Epithelial cell of esophagus (primary cell): ENCODE results near the gene DDRGK1.

Source experiments
- DNase-seq: peaks from one replicate; pipeline ENCODE4 v3.0.0; 2010; ENCODE audit warnings: low read depth
- H3K4me3 ChIP-seq: 2 replicates; pipeline ENCODE4 v1.5.1; 2011; ENCODE audit warnings: mild to moderate bottlenecking, low read length, control low read depth
- TF ChIP-seq, protein P1 (sequence below): IDR thresholded peaks from 2 replicates; pipeline ENCODE4 v1.5.1; 2011; ENCODE audit warnings: low read depth, mild to moderate bottlenecking, low read length, control low read depth, inconsistent platforms; ENCODE audit not compliant: insufficient read depth; ENCODE audit errors: missing control alignments

Gene DDRGK1

DNA sequence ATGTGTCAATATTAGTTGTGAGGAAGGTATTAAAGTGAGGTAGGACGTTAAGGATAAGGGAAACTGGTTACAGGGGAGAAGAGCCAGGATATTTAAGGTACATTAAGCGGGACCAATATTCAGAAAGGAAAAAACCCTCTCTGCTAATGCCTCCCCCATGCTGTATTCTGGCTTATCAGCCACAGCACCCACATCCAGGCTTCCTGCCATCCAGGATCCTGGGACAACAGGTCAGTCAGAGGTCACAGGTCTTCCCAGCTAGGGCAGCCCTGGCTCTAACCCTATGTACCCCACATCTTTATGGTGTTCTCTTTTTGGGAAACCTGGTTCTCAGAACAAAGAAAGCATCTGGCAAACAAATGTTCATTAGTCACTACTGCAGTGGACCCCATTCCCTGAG is 5.3 kb downstream of the DDRGK1 start:
- TF ChIP-seq, protein P1, sequence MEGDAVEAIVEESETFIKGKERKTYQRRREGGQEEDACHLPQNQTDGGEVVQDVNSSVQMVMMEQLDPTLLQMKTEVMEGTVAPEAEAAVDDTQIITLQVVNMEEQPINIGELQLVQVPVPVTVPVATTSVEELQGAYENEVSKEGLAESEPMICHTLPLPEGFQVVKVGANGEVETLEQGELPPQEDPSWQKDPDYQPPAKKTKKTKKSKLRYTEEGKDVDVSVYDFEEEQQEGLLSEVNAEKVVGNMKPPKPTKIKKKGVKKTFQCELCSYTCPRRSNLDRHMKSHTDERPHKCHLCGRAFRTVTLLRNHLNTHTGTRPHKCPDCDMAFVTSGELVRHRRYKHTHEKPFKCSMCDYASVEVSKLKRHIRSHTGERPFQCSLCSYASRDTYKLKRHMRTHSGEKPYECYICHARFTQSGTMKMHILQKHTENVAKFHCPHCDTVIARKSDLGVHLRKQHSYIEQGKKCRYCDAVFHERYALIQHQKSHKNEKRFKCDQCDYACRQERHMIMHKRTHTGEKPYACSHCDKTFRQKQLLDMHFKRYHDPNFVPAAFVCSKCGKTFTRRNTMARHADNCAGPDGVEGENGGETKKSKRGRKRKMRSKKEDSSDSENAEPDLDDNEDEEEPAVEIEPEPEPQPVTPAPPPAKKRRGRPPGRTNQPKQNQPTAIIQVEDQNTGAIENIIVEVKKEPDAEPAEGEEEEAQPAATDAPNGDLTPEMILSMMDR, result no peak
- no peak for DNase-seq
- no peak overlapping the region for H3K4me3 ChIP-seq

DNA sequence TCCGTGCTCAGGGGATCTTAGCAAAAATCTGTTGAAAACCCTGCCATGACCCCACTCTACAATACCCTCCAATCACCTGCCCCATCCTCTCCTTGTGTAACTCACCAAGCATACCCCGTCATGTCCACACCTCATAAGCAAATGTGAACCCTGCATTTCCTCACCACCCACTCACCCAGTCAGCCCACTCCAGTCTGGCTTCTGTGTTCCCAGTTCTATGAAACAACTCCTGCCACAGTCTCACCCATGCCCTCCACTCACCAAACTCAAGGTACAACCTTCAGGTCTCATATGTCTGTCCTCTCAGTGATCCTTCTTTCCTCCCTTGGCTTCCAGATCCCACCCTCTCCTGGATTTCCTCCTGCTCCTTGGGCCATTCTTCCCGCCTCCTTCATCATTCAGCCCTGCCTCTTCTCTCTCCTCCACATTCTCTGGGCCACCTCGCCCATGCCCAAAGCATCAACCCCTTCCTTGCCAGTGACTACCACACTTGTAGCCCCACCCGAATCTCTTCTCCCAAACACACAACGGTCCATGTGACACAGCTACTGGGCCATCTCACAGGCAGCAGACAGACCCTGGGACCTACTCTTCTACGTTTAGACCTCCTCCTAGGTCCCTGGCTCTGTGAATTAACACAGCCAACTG is 8.8 kb downstream of the DDRGK1 start:
- H3K4me3 ChIP-seq, result no peak overlapping the region
- no peak for DNase-seq
- TF ChIP-seq, protein P1, result no peak

DNA sequence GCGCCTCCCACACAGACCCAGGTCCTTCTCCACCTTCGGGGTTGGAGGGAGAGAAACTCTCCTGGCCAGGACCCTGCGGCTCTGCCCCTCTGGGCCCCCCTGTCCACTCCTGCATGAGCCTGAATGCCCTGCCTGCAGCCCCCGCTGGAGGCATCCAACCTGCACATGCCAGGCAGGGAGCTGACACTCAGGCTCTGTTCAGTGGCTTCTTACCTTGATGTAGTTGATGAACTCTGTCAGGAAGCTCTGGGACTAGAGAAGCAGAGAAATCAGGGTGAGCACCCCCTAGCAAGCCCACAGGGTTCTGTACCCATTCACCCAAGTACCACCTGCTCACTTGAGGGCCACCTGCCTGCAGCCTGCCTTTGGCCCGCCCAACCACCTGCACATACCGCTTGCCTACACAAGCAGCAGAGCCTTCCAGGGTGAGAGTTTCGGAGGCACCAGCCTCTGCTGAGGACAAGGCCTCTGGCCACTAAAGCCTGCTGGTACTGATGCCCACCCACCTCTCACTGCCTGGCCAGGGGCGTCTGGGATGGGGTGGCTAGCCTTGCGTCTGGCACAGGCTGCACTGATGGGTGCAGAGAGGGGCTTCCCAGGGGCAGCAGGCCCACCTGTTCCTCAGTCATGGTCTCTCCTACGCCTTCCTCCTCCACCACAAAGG is 9.7 kb downstream of the DDRGK1 start:
- no peak for DNase-seq
- no peak overlapping the region for H3K4me3 ChIP-seq
- TF ChIP-seq, protein P1, result no peak

DNA sequence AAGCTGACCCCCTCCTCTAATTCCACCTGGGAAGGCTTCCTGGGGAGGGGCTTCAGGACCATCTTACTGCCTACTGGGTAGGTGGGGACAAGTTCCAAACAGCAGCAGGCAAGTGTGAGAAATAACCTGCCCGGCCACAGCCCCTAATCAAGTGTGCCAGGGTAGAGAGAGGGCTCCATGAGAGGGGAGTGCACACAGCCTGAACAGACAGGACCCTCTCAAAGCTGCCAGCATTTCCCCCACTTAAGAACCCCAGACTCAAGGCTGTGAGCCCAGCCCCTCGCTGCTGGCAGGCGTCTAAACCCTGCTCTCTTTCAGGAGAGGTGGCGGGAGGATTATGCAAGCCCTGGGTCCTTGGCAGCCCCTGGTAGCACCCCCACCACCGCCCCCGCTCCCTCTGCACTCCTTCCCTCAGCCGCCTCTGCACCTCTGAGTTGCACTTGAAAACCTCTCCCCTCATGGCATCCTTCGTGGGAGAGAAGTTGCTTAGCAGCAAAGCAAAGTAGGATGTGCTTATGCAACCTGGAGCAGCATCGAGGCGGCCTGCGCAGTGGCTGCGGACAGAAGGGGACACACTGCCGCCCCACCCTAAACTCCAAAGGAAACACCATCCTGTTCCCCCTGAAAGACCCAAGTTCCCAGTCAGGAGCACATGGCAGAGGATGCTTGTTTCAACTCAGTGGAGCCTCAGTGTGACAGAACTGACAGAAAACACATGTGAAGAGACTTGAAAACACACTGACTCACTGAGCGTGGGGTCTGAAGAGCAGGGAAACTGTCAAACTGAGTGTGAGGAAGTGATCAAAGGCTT is 10.5 kb downstream of the DDRGK1 start:
- H3K4me3 ChIP-seq, result no peak overlapping the region
- no peak for DNase-seq
- TF ChIP-seq, protein P1, result no peak

DNA sequence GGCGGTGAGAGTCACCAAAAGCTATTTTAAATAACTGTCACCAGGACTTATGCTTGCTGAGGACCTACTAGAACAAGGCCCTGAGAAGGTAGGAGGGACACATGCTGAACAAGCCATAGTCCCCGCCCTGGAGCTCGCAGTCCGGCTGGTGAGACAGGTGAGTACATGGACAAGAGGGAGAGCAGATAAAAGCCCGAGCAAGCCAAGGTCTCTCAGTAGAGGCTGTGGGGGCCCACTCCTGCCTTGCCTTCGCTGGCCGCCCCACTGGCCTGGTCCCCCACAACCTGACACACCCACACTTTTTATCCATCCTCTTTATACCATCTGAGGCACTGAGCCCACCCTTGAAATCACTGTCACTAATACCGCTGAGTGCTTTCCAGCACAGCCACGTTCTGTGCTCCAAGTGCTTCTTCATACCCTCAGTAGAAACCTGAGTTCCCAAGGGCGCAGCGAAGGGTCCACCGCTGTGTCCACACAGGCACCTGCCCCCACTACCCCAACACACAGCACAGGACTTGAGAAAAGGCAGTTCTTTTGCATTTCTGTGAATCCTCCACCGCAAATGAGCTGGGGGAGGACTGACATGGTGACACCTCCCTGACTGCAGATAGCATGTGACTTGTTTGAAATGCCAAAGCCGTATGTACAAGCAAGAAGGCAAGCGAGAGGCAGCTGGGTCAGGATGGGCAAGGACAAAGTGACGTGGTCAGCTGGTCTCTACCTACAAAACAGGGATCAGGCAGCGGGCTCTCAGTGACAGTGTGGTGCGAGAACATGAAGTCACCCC is 12.1 kb downstream of the DDRGK1 start:
- TF ChIP-seq, protein P1, result no peak
- no peak overlapping the region for H3K4me3 ChIP-seq
- DNase-seq, result no peak

DNA sequence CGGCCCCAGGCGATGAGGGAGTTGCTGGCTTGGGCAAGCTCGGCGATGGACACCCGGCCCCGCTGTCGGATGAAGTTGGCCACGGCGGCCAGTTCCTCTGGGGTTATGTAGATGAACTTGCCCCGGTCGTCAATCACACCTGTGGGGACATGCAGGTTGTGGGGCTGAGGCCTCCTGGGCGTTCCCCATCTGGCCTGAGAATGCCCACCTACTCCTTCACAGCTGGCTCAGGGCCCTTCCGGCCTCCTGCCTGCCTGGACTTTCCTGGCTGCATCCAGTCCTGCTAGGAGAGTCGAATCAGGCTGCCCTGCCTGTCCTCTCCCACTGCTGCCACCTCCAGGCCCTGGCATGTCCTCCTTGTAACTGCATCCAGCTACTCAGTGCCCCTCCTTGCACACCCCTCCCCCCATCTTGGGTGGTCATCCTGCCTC is 13.8 kb downstream of the DDRGK1 start:
- H3K4me3 ChIP-seq, result no peak overlapping the region
- DNase-seq, result no peak
- TF ChIP-seq, protein P1, result no peak
